ENCODE measurements around the gene DPAGT1.

GRCh38 chr11:119130662-119131061 lies 29.0 kb upstream of the DPAGT1 start:
- no peak for TF ChIP-seq REST (IDR thresholded peaks at IDR 0.05; ENCODE audit: unreplicated experiment)
- no peak for TF ChIP-seq CTCF (conservative IDR thresholded peaks at IDR 0.05; ENCODE audit: low read depth in 2 of 2)
- TF ChIP-seq EZH2phosphoT487 (IDR thresholded peaks at IDR 0.05; ENCODE audit: unreplicated experiment) = no peak
- no peak for TF ChIP-seq POLR2AphosphoS5 (IDR thresholded peaks at IDR 0.05; ENCODE audit: low read depth)
- TF ChIP-seq STAT1 (IDR thresholded peaks at IDR 0.05; ENCODE audit: unreplicated experiment) = no peak
- TF ChIP-seq ZNF114 (CRISPR knock-in tag; IDR thresholded peaks at IDR 0.05) = no peak
- TF ChIP-seq ETS1 (IDR thresholded peaks at IDR 0.05) = no peak
- no peak for TF ChIP-seq EZH2 (IDR thresholded peaks at IDR 0.05; ENCODE audit: low read depth, unreplicated experiment)
- TF ChIP-seq JUNB (IDR thresholded peaks at IDR 0.05; ENCODE audit: unreplicated experiment) = no peak

All from GM23338 (cell line).